ENCODE data around the gene PHAX.
"Not testable (repeated sequence)": the region's sequence is repeated elsewhere in the genome, so short reads cannot be mapped to it uniquely, and the experiment has no call there.

Gene PHAX, protein sequence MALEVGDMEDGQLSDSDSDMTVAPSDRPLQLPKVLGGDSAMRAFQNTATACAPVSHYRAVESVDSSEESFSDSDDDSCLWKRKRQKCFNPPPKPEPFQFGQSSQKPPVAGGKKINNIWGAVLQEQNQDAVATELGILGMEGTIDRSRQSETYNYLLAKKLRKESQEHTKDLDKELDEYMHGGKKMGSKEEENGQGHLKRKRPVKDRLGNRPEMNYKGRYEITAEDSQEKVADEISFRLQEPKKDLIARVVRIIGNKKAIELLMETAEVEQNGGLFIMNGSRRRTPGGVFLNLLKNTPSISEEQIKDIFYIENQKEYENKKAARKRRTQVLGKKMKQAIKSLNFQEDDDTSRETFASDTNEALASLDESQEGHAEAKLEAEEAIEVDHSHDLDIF

DNA sequence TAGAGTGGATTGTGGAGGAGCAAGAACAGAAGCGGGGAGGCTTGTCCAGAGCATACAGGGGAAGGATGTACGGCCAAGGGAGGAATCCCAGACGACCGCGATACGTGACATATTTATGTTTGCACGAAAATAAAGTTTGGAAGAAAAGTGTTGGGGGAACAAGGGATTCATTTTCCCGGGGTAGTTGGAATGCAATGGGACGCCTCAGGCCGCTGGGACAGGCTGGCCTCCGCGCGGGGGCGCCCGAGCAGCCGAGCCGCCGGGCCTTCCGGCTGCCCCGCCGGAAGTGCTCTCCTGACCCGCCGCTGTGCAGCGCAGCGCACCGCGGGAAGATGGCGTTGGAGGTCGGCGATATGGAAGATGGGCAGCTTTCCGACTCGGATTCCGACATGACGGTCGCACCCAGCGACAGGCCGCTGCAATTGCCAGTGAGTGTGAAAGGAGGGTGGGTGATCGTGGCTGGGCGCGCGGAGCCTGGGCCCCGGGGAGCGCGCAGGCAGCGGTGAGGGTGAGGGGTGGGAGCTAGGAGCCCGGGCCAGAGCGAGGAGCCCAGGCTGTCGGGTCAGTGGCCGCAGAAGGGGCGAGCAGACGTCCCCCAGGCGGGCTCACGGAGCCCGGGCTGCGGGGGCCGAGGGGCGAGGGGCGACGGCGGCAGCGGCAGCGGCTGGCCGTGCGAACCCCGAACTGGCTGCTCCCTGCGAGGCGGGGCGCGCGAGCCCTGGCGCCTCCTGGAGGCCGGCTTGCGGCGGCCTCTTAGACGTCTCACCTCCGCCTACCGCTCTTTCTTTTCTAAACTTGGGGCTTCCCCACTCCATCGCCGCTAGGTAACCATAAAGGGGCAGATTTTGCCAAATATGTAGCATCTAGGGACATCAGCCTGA lies at the start of gene PHAX:
PHAX (plus strand) TSS at position 317 of the 881 bp plus-strand sequence; CDS start at position 333, 16 bp downstream.
- FAIRE-seq: no peak

DNA sequence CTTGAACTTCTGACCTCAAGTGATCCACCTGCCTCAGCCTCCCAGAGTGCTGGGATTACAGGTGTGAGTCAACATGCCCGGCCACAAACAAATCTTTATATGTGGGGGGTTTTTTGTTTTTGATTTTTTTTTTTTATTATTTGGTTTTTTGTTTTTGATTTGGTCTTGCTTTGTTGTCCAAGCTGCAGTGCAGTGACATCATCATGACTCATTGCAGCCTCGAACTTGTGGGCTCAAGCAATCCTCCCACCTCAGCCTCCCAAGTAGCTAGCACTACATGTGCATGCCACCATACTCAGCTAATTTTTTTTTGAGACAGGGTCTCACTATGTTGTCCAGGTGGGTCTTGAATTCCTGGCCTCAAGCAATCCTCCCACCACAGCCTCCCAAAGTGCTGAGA lies 48.1 kb upstream of the PHAX start:
- FAIRE-seq: no peak

DNA sequence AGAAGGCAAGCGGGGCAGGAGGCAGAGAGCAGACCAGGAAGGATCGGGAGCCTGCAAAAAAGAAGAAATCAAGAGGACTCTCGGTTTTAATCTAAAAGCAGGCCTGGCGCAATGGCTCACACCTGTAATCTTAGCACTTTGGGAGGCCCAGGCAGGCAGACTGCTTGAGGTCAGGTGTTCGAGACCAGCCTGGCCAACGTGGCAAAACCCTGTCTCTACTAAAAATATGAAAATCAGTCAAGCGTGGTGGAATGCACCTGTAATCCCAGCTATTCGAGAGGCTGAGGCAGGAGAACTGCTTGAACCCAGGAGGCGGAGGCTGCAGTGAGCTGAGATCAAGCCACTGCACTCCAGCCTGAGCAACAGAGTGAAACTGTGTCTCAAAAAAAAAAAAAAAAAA lies 45.6 kb upstream of the PHAX start:
- not testable (repeated sequence) for FAIRE-seq

DNA sequence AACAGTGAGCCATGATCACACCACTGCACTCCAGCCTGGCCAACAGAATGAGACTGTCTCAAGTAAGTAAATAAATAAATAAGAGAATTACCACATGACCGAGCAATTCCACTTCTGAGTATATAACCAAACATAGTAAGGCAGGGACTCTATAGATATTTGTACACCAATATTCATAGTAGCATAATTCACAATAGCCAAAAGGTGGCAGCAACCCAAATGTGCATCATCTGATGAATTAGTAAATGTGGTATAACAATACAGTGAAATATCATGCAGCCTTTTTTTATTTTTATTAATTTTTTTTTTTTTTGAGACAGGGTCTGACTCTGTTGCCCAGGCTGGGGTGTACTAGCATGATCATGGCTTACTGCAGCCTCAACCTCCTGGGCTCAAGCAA lies 38.8 kb upstream of the PHAX start:
- FAIRE-seq: no peak

DNA sequence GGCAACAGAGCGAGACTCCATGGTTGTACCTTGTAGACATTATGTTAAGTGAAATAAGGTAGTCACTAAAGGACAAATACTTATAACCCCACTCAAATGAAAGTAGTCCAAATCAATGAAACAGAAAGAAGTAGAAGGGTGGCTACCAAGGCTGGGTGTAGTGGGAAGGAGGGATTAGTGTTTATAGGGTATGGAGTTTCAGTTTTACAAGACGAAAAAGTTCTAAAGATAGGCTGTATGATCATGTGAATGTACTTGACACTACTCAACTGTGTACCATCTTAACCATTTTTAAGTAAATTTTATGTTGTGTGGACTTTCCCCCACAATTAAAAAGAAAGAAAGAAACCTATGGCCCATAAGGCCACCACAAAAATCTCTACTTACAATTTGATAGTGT lies 37.9 kb upstream of the PHAX start:
- FAIRE-seq: no peak

DNA sequence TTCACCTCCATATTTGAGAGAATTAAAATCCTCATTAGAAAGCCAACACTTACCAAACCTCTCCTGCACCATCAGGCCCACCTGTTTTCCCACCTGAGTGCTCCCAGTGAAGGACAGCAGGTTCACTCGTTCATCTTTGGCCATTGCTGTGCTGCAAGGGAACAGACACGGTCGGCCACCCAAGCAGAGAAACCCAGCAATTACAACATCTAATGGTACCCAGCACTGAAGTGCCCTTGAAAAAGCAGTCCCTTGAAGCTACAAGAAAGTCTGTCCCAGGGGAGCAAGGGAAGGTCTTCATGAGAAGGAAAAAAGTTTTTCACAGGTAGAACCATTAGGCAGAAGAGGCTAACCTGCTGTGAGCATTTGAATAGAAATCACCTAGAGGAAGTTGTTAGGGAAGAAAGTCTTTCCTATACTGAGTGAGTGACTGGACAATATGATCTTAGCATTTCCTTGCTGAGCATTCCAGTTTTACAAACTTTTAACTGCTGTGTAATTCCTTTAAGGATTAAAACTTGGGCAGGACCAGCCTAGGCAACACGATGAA lies 32.5 kb upstream of the PHAX start:
- FAIRE-seq: no peak

DNA sequence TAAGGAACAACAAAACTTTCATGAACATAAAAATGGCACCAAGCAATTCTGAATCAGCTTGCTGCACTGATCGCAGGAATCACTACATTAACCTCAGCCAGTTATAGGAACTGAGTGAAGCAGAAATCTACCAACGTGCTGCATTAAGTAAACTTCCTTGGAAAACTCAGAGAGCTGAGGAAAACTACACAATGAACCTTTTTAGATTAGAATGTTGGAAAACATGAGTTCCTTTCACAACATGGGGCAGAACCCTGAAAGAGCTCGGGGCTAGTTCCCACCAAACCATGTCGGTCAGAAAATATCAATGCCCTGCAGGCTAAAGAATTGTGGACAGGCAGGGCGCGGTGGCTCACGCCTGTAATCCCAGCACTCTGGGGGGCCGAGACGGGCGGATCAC lies 25.1 kb upstream of the PHAX start:
- FAIRE-seq: no peak

DNA sequence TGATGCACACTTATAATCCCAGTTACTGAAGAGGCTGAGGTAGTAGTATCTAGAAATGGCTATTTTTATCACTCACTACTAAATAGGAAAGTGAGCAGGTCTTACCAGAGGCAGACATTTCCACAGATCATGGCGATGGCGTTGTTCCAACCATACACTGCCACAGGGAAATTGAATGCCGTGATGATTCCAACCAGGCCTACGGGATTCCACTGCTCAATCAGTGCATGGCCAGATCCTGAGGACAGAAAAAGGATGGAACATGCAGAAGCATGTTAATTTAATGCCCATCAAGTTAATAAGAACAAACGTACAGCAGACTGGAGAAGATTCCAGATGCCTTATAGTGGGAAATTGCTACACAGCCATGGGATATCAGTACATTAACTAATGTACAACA lies 23.8 kb upstream of the PHAX start:
- FAIRE-seq: no peak

DNA sequence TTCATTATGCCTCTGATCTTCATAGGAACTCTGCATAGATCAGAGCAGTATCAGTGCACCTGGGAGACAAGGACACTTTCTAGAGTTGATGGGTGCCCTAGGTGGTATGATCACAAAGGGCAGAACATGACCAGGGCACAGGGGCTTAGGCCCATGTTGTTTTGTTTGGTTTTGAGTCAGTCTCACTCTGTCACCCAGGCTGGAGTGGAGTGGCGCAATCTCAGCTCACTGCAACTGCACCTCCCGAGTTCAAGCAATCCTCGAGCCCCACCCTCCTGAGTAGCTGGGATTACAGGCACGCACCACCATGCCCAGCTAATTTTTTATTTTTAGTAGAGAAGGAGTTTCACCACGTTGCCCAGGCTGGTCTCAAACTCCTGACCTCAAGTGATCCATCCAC lies 23.3 kb upstream of the PHAX start:
- FAIRE-seq: no peak

DNA sequence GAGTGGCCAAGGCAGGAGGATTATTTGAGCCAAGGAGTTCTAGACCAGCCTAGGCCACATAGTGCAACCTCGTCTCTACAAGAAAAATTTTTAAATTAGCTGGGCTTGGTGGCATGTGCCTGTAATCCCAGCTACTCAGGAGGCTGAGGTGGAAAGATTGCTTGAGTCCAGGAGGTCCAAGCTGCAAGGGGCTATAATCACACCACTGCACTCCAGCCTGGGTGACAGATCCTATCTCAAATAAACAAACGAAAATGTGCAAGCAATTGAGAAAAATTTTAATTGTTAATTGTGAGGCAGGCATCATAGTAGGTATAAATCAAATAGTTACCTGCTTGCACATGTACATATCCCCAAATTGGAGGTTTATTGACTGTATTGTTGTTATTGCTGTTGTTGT lies 21.0 kb upstream of the PHAX start:
- FAIRE-seq: no peak

DNA sequence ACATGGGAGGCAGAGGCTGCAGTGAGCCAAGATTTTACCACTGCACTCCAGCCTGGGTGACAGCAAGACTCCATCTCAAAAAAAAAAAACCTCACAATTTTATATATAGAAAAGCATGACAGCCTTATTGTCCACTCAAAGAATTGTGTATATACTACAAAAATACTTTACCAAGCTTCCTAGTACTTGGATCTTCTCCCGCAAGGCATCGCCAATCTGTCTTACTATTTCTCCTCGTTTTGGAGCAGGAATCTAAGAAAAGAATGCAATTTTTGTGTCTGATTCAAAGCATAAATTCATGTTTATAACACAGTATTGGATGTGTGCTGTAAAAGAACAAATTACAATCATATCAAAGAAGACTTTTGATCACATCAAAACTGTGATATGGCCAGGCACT lies 17.0 kb upstream of the PHAX start:
- FAIRE-seq: no peak

DNA sequence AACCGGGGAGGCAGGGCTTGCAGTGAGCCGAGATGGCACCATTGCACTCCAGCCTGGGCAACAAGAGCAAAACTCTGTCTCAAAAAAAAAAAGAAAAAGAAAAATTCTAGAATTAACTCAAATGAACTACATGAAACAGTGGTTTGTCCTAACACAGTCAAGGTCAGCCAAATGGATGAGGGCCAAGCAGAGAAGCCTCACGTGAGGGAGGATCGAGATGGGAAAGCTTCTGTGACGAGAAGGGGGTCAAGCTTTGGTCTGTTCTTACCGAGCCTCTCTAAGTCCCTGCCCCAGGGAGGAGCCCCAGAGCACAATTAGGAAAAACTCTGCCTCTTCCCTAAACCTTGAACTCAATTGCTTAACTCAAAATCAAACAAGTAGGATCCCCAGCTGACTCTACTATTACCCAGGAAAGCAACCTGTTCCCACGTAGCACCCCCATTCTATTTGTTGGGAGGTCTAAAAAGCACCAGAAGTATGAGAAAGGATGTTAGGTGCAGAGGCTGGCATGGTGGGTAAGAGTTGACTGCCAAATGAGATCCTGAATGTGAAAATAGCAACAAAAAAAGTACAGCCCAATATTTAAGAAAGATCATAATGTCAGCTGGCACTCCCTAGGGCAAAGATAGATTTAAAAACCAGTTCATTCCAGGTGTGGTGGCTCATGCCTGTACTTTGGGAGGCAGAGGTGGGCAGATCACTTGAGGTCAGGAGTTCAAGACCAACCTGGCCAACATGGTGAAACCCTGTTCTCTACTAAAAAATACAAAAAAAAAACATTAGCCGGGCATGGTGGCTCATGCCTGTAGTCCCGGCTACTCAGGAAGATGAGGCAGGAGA lies 13.0 kb upstream of the PHAX start:
- no peak for FAIRE-seq

DNA sequence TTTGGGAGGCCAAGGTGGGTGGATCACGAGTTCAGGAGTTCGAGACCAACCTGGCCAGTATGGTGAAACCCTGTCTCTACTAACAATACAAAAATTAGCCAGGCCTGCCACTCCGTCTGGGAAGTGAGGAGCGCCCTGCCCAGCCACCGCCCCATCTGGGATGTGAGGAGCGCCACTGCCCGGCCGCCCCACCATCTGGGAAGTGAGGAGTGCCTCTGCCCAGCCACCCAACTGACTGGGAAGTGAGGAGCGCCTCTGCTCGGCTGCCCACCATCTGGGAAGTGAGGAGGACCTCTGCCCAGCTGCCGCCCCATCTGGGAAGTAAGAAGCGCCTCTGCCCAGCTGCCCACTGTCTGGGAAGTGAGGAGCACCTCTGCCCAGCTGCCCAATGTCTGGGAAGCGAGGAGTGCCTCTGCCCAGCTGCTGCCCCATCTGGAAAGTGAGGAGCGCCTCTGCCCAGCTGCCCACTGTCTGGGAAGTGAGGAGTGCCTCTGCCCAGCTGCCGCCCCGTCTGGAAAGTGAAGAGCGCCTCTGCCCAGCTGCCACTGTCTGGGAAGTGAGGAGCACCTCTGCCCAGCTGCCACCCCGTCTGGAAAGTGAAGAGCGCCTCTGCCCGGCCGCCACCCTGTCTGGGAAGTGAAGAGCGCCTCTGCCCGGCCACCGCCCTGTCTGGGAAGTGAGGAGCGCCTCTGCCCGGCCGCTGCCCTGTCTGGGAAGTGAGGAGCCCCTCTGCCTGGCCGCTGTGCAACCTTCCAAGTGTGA lies 11.0 kb upstream of the PHAX start:
- FAIRE-seq: no peak

DNA sequence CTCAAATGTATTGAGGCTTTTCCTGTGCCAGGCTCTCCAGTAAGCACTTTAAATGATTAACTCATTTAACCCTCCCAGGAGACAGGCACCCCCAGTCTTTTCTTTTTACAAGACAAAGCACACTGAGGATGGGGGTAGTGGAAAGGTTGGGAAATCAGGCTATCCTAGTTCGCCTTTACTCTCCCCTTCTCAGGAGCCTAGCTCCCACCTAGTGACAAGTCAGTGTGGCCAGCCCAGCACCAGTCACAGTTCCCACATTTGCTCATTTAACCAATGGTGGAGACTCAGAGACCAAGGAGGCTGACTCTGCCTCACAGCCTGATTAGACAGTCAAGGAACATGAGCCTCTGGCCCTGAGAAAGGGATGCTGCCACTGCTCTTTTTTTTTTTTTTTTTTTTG lies 9.2 kb upstream of the PHAX start:
- no peak for FAIRE-seq

DNA sequence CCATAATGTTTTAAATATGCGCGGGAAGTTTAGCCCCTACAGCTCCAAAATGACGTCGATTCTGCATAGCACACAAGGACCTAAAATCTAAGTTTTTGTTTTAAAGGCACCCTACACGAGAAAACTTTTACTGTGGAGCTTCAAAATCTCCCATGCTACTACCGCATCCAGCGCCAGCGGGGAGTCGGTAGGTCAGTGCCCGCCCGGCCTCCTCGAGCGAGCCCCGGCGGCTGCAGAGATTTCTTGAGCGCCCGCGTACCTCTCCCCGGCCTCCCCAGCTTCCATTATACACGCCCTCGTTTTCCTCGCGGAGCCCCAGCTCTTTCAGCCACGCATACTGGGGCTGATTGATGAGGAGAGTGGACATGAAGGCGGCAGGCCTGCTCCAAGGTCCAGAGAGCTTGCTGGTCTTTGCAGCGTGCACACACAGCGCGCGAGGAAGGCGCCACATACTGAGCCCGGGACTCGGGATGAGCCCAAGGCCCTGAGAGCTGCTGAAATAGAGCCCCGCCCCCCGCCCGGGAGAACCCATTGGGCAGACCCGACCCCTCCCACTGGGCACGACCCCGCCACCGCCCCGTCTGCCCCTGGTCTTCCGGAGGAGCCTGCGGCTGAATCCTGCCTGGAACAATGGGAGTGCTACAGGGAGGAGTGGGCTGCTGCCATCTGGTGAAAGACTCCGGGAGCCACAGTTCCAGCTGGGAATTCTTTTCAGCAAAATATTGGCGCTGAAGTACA lies 5.8 kb upstream of the PHAX start, which contains the start of gene ALDH7A1:
ALDH7A1 (minus strand) TSS at position 472 of the 738 bp plus-strand sequence; CDS start at position 451, 21 bp downstream.
- FAIRE-seq: no peak

DNA sequence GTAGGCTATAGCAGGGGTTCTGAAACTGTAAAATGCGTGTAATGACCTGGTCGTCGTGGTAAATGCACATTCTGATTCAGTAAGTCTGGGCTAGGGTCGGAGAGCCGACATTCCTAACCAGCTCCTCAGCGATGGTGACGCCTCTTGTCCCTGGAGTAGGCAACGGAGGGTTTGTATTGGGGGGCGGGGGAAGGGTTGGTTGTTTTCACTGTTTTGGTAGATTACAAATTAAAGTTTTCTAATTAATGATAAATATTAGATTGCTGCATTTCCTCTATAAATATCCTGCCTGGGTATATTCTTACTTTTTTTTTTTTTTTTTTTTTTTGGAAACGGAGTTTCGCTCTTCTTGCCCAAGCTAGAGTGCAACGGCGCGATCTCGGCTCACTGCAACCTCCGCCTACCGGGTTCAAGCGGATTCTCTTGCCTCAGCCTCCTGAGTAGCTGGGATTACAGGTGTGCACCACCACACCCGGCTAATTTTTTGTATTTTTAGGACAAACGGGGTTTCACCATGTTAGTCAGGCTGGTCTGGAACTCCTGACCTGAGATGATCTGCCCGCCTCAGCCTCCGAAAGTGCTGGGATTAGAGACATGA lies 5.2 kb upstream of the PHAX start:
- no peak for FAIRE-seq

DNA sequence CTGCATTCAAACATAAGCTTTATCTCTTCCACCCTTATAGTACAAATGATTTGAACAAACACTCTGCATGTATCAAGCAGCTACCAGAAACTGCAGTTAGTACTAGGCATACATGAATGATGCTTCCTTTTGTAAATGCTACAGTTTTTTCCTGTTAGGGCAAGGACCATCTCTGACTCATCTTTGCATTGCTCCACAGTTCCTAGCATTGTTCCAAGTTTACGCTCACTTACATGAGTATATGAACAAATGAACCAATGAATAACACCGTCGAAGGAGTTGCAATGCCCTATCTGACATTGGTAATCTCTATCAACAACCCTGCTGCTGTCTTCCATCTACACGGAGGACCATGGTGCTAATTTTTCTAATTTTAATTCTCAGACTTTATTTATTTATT lies 3.6 kb upstream of the PHAX start:
- FAIRE-seq: no peak

DNA sequence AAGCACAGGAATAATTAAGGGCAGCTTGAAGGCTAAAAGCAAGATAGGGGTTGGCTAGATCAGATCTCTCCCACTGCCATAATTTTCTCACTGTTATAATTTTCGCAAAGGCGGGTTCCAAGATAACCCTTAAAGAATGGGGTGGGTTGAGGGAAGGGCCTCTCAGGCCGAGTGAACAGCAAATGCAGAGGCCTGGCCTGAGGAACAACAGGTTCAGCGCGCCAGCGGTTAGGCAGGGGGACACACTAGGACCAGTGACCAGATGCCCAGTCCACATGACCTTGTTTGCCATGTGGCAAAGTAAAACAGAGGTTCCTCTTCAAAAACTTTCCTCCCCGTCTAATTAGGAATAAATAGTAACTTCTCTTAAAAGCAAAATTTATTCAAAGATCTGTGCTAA lies 1.2 kb upstream of the PHAX start:
- no peak for FAIRE-seq

DNA sequence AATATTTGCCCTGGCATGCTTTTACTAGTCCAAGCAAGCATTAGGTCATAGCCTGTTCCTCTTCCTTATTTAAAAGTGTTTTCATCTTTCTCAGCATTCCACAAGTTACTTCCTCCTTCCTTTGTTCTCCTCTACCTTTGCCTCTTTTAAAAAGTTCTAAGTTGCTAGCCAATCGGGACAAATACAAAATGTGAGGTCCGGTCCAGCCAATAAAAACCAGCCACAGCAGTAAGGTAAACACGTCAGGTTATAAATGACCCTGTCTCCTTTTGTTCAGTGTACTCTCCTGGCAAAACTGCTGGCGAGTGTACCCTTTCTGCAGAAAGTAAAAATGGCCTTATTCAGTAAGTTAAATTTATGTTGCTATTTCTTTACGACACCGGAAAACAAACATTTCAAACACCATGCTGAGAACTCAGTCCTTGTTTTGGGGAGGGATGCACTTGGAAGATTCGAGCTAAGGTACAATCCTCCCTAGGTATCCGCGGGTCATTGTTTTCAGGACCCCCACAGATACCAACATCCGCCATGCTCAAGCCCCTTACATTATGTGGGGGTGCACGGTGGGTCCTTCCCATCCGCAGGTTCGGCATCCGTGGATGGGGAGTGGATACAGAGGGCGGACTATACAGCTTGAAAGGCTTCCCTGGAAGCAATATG lies 646 bp upstream of the PHAX start:
- FAIRE-seq: not testable (repeated sequence)

DNA sequence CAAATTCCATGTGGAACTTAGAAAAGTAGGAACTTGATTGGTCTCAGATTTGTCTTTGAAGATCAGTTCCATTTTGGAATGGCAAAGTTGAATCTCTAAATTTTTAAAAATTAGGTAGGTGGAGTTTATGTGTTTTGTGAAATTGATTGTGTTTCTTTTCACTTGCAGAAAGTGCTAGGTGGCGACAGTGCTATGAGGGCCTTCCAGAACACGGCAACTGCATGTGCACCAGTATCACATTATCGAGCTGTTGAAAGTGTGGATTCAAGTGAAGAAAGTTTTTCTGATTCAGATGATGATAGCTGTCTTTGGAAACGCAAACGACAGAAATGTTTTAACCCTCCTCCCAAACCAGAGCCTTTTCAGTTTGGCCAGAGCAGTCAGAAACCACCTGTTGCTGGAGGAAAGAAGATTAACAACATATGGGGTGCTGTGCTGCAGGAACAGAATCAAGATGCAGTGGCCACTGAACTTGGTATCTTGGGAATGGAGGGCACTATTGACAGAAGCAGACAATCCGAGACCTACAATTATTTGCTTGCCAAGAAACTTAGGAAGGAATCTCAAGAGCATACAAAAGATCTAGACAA lies 2.8 kb downstream of the PHAX start:
- FAIRE-seq: no peak

All from colon (tissue), 2 donors.